Measurements from ENCODE around the gene TCEAL1.

TCEAL1 gene

GRCh38 chrX:103678199-103678993 lies 49.6 kb downstream of the TCEAL1 start:
- no peak for DNase-seq (ENCODE audit: low read depth, low spot score)

All from ELF-1 (cell line).